Measurements from ENCODE around the gene CASKIN1.

DNA sequence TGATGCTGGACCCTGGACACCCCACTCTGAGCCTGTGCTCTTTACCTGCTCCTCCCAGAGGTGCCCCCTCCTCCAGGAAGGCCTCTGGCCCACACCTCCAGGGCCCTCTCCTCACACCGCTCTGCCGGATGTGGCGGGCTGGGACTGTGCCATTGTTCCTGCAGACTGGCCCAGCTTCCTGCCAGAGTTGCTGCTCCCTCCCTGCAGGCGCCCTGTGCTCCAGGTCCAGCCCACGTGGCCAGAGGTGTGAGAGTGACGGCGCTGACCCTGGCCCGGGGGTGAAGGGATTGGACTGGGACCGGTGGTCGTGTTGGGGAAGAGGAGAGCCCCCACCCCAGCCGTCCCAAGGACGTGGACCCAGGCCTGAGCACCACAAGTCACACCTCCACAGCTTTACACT lies 32.7 kb upstream of the CASKIN1 start:
- TF ChIP-seq POLR2A (IDR thresholded peaks at IDR 0.05) (no peak), EP300 (IDR thresholded peaks at IDR 0.05) (no peak)
- TF ChIP-seq, protein P1, sequence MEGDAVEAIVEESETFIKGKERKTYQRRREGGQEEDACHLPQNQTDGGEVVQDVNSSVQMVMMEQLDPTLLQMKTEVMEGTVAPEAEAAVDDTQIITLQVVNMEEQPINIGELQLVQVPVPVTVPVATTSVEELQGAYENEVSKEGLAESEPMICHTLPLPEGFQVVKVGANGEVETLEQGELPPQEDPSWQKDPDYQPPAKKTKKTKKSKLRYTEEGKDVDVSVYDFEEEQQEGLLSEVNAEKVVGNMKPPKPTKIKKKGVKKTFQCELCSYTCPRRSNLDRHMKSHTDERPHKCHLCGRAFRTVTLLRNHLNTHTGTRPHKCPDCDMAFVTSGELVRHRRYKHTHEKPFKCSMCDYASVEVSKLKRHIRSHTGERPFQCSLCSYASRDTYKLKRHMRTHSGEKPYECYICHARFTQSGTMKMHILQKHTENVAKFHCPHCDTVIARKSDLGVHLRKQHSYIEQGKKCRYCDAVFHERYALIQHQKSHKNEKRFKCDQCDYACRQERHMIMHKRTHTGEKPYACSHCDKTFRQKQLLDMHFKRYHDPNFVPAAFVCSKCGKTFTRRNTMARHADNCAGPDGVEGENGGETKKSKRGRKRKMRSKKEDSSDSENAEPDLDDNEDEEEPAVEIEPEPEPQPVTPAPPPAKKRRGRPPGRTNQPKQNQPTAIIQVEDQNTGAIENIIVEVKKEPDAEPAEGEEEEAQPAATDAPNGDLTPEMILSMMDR (IDR thresholded peaks at IDR 0.05) = no peak

All from stomach (tissue), 4 donors.